ENCODE measurements around the gene SELPLG.
"Not testable (repeated sequence)": the region's sequence is repeated elsewhere in the genome, so short reads cannot be mapped to it uniquely, and the experiment has no call there.

Gene SELPLG

DNA sequence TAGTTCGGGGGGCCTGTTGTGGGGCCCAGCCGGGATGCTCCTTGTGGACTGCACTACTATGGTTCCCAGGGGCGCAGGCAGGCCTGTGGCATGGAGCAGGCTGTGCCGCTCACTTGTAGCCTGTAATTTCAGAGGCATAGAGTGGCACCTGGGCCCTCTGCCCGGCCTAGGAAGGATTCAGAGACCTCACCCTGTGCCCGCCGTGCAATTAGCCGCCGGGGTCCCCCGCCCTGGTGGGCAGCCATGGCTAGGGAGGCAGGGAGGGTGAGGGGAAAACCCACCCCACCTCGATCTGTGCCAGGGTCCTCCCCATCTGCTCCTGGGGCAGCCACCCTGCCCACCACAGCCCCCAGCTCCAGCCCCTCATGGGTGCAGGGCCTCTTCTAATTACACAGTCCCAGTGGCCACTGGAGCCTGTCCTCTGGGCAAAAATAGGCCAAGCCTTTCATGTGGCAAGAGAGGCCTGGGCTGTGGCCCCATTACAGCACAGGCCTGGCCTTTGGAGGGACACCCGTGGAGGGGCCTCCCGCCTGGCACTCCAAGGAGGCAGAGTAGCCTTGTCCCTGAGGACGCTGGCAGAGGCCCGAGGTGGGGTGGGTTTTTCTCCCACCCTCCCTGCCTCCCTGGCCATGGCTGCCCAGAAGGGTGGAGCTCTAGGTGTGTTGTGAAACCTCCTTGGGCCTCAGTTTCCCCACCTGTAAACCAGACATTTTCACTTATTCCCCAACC is 30.6 kb downstream of the SELPLG start:
- no peak for DNase-seq

DNA sequence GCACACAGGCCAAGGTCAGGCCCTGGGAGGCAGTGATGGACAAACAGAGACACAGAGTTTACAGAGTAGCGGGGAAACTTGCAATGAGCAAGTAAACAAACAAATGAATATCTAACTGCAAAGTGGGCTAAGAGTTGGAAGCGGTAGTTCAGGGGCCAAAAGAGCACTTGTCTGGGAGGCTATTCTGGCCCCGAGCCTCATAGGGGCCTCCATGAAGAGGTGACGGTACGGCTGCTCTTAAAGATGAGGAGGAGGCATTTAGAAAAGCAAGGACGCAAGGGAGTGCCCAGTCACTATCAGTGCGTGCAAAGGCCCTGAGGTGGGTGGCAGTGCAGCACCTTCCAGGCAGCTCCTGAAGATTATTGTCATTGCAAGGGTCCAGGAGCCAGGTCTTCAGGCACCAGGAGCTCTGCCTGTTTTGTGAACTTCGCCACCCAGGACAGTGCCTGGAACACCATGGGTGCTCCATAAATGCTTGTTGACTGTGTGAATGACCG is 31.4 kb downstream of the SELPLG start:
- no peak for DNase-seq

DNA sequence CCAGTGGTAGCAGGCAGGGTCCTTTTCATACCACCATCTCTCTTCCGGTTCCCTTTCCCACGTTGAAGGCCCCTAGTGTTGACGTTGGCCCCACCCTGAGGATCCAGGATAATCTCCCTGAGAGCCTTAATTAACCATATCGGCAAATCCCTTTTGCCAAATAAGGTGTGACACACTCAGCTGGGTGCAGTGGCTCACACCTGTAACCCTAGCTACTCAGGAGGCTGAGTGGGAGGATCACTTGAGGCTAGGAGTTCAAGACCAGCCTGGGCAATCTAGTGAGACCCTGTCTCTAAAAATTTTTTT is 33.0 kb downstream of the SELPLG start:
- DNase-seq = no peak

DNA sequence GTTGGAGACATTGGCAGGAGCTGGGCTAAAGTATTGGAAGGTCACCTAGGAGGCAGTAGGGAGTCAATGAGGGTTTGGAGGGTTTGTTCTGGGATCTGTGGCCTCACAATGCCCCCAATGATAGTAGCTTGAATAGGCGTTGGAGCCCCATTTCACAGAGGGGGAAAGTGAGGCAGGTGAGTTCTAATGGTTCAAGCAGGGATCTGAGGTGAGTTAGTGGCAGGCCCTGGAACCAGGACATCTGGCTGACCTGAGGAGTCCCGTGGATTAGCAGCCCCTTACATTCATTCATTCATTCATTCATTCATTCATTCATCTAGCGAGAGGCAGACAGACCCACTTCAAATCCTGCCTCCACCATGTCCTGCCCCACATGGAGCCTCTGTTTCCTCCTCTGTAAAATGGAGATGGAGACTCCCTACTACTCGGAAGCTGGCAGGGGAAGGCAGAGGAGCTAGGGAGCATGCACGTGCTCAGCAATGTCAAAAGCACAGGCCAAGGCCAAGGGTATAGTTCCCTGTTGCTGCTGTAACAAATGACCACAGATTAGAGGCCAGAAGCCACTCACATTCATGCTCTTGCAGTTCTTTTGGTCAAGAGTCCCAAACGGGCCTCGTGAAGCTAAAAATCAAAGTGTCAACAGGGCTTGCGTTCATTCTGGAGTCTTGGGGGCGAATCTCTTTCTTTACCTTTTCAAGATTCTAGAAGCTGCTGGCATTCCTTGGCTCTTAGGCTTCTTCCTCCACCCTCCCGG is 33.6 kb downstream of the SELPLG start:
- DNase-seq = no peak

DNA sequence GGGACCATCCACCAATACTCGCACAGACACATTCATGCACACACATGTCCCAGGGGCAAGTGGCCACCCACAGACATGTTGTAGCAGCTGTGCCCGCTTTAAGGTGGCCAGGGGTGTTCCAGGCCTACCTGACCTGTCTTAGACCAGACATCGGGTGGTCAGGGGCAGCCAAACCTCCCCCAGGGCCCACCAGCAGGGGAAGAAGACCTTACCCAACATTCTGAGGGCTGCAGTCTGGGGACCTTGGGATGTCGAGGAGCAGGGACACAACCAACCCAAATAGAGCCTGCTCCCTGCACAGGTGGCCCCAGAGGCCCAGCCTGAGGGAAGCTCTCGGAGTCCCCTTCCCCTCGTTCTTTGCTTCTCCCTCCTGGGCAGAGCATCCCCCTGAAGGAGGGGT is 34.2 kb downstream of the SELPLG start:
- no peak for DNase-seq

DNA sequence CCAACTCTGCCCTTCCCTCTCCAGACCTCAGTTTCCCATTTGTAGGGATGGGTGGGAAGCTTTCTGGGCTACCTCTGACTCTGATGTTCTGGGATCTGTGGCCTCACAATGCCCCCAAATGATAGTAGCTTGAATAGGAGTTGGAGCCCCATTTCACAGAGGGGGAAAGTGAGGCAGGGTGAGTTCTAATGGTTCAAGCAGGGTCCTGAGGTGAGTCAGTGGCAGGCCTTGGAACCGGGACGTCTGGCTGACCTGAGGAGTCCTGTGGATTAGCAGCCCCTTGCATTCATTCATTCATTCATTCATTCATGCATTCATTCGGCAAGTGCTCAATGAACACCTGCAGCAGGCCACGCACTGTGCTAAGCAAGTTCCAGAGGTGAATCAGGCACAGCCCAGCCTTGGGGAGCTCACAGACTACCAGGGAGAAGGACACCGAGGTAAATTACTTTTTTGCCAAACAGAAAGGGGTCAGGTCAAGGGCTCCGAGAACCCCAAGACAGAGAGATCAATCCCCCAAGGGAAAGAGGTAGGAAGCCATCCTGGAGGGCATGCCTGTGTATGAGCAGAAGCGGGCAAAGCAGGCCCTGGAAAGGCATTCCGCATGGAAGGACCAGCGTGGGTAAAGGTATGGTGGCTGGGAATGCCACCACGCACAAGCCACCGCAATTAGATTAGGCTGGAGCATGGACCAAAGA is 35.0 kb downstream of the SELPLG start:
- no peak for DNase-seq

DNA sequence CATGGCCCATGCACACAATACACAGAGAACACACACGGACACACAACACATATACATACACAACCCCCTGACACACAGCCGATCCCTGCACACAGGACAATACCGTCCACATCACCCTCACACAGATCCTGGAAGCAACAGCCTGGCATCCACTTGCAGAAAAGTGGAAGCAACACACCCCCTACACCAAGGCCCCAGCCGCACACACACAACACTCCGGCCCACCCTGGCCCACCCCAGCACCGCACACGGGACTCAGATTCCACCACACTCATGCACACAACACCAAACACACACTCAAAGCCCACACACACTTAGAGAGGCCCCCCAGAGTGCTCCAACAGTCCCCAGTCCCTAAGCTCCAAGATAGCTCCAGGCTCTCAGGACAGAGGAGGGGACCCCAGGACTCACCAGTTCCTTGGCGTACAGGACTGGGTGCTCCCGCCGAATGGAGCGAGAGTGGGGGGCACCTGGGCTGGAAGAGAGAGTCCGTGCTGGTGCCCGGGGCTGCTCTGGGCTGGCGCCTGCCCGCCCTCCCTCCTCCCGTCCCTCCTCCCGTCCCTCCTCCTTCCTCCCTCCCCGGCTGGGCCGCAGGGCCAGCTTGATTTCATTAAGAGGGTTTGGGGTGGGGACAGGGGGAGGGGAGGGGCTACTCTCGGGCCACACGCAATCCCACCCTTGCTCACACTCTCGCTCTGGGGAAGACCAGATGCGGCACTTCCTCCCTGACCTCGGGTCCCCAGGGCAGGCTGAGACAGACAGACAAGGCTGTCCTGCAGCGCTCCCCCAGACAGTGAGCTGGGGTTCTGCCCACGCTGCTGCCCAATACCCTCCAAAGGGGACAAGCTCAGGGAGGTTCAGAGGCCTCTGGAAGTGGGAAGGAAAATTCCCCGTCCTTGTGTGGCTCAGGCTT is 35.9 kb downstream of the SELPLG start, which contains the start of gene TMEM119:
TMEM119 (minus strand) TSS at position 526 of the 913 bp plus-strand sequence. CDS start 5,701 bp downstream, outside the sequence.
- DNase-seq = peak in 1 of 2 donors; percentile 19

DNA sequence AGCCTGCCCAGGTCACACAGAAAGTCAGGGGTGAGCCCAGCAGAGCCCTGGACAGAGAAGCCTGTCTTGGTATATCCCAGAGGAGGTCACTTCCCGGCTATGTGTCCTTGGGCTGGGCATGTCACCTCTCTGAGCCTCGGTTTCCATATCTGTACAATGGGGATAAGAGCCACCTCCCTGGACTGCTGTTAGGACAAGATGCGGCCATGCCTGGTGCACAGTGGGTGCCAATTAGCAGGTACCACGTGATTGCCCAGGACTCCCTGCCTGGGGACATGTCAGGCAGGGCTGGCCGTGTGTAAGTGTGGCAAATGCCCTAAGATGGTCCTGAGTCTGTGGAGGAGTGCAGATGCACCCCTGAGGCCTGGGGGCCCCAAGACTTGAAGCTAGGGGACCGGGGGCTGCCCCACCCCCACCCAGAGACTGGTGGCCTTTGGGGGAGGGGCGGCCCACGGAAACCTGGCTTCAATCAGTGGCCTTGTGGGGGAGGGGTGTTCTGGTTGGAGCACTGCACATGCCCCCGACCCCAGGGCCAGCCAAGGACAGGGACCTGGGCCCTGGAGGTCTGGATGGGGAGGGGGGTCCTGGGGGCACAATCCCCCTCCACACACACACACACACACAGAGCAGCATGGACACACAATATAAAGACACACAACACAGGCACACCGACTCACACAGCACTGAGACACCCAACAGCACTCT is 36.7 kb downstream of the SELPLG start:
- no peak for DNase-seq

DNA sequence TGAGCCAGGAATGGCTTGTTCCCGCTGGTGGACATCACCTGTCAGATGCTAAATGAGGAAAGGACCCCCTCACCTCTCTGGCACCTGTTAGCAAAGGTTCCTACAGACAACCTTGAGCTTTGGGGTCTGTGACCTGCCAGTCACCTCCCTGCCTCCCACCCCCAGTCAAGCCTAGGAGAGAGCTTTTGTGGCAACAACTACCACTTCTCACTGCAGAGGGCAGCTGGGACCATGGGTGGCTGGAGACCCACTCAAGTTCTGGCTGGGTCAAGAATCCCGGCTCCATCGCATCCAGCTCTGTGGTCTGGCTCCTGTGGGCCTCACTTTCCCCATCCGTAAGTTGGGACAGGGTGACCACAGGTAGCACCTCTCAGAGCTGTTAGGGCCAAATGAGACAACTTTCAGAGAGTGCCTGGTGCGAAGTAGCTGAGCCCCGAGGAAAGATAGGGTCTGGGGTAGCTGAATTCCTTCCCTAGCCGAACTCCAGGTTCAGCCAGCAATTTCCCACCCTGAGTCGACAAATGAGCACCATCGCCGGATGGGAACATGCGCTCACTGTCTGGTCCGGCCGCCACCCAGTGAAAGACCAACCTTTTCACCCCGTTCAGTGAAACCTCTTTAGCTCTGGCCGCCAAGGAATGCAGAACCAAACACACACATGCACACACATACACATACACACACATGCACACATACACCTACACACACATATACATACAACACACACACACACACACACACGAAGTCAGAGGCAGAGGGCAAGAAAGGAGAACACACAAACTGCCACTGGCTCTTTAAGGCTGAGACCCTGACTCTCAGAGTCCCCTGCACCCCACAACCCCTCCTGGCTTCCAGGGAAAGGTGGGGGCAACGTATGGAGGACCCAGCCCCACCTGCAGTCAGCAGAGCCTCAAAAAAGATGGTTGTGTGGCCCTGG is 37.7 kb downstream of the SELPLG start:
- no peak for DNase-seq

DNA sequence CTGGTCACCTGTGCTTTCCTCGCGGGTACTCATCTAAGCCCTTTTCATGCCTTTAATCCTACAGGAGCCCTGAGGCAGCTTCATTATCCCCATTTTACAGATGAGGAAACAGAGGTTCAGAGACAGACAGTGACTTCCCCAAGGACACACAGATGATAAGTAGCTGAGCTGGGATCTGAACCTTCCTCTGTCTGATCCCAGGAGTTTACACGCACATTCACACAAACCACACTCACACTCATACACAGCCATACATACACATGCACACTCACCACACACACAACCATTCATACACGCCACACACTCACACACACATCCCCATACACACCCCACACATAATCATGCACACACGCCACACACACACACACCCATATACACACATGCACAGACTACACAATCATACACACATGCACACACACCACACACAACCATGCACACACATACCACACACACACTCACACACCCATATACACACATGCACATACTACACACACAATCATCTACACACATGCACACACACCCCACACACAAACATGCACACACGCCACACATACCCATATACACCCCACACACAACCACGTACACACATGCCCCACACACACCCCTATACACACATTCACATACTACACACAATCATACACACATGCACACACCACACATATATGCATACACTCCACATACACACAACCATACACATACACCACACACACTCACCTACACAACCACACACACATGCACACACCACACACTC is 38.6 kb downstream of the SELPLG start:
- DNase-seq = no peak

DNA sequence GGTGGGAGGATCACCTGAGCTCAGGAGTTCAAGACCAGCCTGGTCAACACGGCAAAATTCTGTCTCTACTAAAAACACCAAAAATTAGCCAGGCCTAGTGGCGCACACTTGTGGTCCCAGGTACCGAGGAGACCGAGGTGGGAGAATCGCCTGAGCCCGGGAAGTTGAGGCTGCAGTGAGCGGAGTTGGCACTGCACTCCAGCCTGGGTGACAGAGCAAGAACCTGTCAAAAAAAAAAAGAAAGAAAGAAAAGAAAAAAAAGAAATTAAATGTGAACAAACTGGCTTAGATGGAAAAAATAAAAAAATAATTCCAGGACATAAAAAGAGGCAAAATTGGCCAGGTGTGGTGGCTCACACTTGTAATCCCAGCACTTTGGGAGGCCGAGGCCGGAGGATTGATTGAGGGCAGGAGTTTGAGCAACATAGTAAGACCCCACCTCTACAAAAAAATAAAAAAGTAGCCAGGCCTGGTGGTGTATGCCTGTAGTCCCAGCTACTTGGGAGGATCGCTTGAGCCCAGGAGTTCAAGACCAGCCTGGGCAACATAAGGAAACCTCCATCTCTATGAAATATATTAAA is 39.3 kb downstream of the SELPLG start:
- no peak for DNase-seq

DNA sequence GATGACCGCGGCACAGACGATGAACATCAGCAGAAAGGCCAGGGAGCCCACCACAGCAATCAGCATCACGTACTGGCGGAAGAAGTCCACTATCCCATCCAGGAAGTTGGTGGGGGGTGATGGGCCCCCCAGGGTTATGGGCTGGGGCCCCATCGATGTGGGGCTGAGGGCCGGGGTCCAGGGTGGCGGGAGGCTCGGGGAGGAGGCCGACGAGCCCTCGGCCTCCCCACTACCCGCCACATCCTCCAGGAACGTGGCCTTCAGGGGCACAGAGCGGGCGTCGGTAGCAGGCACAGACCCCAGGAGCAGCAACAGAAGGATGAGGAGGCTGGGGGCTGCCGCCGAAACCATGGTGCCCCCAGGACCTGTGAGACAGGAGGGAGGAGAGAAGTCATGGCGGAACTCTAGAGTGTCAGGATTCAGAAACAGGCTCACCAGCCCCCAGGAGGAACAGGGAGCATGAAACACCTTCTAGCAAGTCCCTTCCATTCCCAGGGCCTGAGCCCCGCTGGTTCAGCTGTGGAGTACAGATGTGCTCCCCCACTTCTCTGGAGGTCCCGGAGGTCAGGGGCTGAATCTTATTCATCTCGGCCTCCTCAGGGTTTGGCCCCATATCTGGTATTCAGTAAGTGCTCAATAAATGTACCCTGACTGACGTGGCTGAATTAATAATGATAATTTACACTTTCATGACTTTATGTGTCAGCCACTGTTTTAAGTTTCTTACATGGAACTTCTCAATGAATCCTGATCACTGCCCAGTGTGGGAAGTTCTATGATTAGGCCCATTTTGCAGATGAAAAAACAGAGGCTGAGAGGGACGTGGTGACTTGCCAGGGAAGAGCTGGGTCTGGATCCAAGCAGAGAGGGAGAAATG is 41.4 kb downstream of the SELPLG start:
- no peak for DNase-seq

DNA sequence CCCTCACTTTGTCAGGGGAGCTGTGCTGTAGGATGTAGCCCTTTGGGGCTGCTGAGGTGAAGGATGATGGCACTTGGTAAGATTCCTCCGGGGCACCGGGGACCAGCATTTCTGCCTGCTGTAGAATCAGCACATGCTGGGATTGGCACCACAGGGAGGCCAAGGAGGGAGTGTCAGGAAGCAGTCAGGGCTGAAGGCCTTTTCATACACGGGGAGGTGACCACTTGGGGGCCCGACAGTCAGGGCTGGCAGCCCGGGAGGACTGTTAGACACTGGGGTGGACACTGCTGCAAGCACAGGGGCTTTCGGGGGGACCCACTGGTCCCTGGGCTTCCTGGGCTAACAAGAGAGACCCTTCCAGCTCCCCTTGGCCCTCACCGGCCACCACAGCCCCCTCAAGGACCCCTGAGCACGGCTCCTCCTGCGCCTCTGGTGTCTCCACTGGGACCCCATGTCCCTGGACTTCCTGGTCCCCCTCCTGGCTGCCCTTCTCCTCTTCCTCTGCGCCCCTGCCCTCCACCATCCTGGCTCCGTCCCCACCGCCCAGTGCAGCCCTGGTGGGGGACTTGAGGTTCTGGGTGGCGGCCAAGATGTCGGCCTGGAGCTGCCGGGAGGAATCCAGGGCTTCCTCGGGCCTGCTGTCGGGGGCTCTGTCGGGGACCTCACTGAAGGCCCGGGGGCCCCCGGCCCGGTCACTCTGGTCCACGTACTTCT is 42.3 kb downstream of the SELPLG start:
- no peak for DNase-seq

DNA sequence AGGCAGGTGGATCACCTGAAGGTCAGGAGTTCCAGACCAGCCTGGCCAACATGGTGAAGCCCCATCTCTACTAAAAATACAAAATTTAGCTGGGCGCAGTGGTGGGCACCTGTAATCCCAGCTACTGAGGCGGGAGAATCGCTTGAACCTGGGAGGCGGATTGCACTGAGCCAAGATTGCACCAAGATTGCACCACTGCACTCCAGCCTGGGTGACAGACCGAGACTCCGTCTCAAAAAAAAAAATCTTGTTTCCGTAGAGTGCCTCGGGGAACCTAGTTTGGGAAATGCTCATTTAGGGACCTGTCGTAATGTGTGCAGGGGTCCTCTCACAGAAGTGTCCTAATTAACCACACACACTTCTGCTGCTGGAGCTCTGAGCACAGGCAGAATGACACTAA is 43.2 kb downstream of the SELPLG start:
- DNase-seq = not testable (repeated sequence)

DNA sequence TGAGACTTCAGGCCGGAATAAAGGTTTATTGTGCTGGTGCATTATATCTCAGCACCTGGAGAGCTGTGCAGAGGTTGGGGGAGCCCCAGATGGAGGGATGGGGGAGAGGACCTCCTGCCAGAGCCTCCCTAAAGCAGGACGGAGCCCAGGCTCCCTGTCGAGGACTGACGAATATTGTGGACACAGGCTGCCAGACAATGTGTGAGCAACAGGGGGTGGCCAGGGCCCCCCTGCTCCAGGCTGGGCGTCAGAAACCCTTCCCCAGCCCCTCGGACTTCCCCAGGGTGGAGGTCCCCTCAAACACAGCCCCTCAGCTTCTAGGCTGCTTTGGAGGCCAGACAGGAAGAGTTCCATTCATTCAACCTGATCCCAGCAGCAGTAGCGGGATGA is 43.9 kb downstream of the SELPLG start:
- no peak for DNase-seq

DNA sequence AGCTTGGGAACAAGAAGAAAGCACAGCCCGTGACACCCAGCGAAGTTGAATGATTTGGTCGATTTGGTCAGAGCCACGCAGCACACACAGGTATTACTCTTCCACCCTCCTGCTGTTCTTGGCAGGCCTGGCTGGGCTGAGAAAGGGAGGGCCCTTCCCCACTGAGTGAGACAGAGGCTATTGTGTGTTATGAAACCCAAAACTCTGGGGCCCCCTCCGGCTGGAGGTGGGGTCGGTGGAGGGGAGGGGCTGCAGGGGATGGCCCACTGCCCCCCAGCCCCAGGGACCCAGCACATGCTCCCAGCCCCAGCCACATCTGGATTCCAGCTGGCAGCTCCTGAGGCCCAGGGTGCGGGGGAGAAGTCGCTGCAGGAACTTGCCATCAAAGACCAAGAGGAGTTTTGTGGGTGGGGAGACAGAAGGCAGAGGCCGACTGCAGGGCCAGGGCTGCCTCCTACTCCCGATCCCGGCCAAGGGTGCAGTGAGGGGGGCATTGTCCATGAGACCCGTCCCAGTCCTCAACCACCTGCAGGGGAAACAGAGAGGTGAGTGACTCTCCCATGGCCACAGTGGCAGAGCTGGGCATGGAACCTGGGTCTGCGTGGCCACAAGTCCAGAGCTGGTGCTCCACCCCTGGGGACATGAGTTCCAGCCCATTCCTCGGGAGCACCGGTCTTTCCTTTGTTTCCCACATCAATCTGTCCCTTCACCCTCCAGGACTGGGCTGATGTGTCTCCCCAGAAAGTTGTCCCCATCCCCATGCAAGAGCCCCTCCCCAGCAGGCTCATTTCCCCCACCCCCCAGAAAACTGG is 44.5 kb downstream of the SELPLG start:
- no peak for DNase-seq

DNA sequence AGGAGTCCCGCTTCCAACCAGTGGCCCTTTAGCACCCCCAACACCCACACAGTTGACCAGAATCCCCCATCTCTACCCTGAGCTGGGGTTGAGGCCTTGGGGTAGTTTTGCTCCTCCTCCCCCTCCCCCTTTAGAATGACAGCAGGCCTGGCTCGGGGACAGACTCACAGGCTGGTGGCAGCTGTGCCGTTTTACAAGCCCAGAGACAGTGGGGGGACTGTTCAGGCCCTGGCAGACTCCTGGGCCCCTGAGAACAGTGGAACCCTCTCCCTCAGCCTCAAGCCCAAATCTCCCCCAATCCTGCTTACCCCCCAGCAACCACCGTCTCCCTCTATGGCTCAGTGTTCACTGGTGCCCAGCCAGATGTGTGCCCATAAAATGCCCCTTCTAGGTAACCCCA is 45.9 kb downstream of the SELPLG start:
- peak; percentile 47 for DNase-seq

All from hippocampal formation (tissue), 2 donors.